H1 (cell line): ENCODE results near the gene ADM5. TPM values are rescaled to one million over a fixed set of nuclear protein-coding genes. Genes with fewer than 3 reads are reported as not detected.

Experiments used
- CTCF ChIA-PET: fragments of 300-600 bp; sonication (Branson Sonifier 250); formaldehyde crosslinking; loops from one replicate; lab custom pipeline; 2021; ENCODE audit not compliant: partially characterized antibody; lab: Charles Lee
- POLR2A ChIA-PET: fragments of 300-600 bp; sonication (Branson Sonifier 250); formaldehyde crosslinking; loops from one replicate; lab custom pipeline; 2021; ENCODE audit warnings: inconsistent platforms; ENCODE audit not compliant: partially characterized antibody; lab: Charles Lee
- DNase-seq, 2 experiments: peaks; one replicate each; pipeline versions ENCODE4 v3.0.0 to v3.0.0-alpha.2; 2010 to 2022; ENCODE audit warnings: low spot score in 2 of 2, low read depth in 1 of 2, mixed read lengths in 1 of 2
- FAIRE-seq: peaks from 2 replicates; lab custom pipeline; 2011; peaks lifted over from hg19 to GRCh38; lab: Jason Lieb, UNC
- H2AFZ ChIP-seq: 2 replicates; pipeline ENCODE4 v1.8.1; 2012; ENCODE audit warnings: low read length, inconsistent platforms
- H2AK5ac ChIP-seq: 2 replicates; pipeline ENCODE4 v1.6.1; 2013; ENCODE audit warnings: low read depth, low read length
- H2BK120ac ChIP-seq: replicated peaks from 2 replicates; pipeline ENCODE3; 2013; ENCODE audit warnings: low read depth, low read length, inconsistent platforms
- H2BK12ac ChIP-seq: 2 replicates; pipeline ENCODE4 v1.6.1; 2013; ENCODE audit warnings: low read depth, low read length
- H2BK15ac ChIP-seq: 2 replicates; pipeline ENCODE4 v1.6.1; 2013; ENCODE audit warnings: low read length
- H2BK20ac ChIP-seq: 2 replicates; pipeline ENCODE4 v1.6.1; 2013; ENCODE audit warnings: low read length
- H2BK5ac ChIP-seq: 2 replicates; pipeline ENCODE4 v1.6.1; 2013; ENCODE audit warnings: low read depth, low read length
- H3K14ac ChIP-seq: 2 replicates; pipeline ENCODE4 v1.6.1; 2013; ENCODE audit warnings: inconsistent platforms; ENCODE audit not compliant: insufficient read length
- H3K18ac ChIP-seq: 2 replicates; pipeline ENCODE4 v1.6.1; 2013; ENCODE audit warnings: low read length; ENCODE audit errors: extremely low read depth
- H3K23ac ChIP-seq: 2 replicates; pipeline ENCODE4 v1.6.1; 2013; ENCODE audit warnings: inconsistent platforms; ENCODE audit not compliant: insufficient read length
- H3K23me2 ChIP-seq: 2 replicates; pipeline ENCODE4 v1.6.1; 2013; ENCODE audit warnings: low read depth, low read length
- H3K27ac ChIP-seq: 2 replicates; pipeline ENCODE4 v1.6.1; 2011; ENCODE audit warnings: low read depth, low read length, inconsistent platforms
- H3K27me3 ChIP-seq, 4 experiments: replicated peaks in 1 of 4; 1 replicate in 1 of 4; 2 replicates in 3 of 4; pipeline versions ENCODE4 v1.6.1 to v1.8.1; 2011 to 2013; ENCODE audit warnings: low read length in 3 of 4, mild to moderate bottlenecking in 3 of 4, inconsistent platforms in 2 of 4, mixed read lengths in 2 of 4, moderate library complexity in 1 of 4; ENCODE audit not compliant: control insufficient read depth in 3 of 4, insufficient read depth in 3 of 4; ENCODE audit errors: extremely low read depth in 1 of 4
- H3K36me3 ChIP-seq, 4 experiments: 2 replicates each; pipeline versions ENCODE4 v1.6.1 to v1.8.1; 2011 to 2013; ENCODE audit warnings: mild to moderate bottlenecking in 4 of 4, low read length in 3 of 4, moderate library complexity in 2 of 4, control low read depth in 1 of 4, inconsistent platforms in 1 of 4; ENCODE audit not compliant: insufficient read depth in 4 of 4, control insufficient read depth in 2 of 4
- H3K4ac ChIP-seq: replicated peaks from 2 replicates; pipeline ENCODE3; 2013; ENCODE audit warnings: low read length, low read depth, mixed read lengths, inconsistent platforms; ENCODE audit not compliant: insufficient read length
- H3K4me1 ChIP-seq, 4 experiments: replicated peaks in 1 of 4; 1 replicate in 1 of 4; 2 replicates in 3 of 4; pipeline versions ENCODE4 v1.6.1 to v1.8.1; 2011 to 2013; ENCODE audit warnings: low read length in 3 of 4, inconsistent platforms in 2 of 4, mixed read lengths in 1 of 4; ENCODE audit not compliant: insufficient read depth in 4 of 4, control insufficient read depth in 3 of 4
- H3K4me2 ChIP-seq, 2 experiments: 2 replicates each; pipeline versions ENCODE4 v1.6.1 to v1.8.1; 2011 to 2013; ENCODE audit warnings: low read depth in 2 of 2, low read length in 2 of 2, control low read depth in 1 of 2, inconsistent platforms in 1 of 2, mild to moderate bottlenecking in 1 of 2; ENCODE audit not compliant: insufficient read depth in 1 of 2
- H3K4me3 ChIP-seq, 4 experiments: fragments of 200-600, 300-600 bp in 1 of 4; sonication (generic), shearing (Covaris generic), sonication (Bioruptor Twin) in 1 of 4; 2 replicates each; pipeline versions ENCODE4 v1.5.1 to v1.8.1; 2011 to 2016; ENCODE audit warnings: low read length in 4 of 4, low read depth in 3 of 4, control low read depth in 2 of 4, inconsistent platforms in 2 of 4, mild to moderate bottlenecking in 2 of 4, mixed read lengths in 1 of 4, moderate library complexity in 1 of 4; ENCODE audit not compliant: insufficient read depth in 2 of 4; ENCODE audit errors: extremely low read depth in 1 of 4
- H3K56ac ChIP-seq: replicated peaks from 2 replicates; pipeline ENCODE3; 2013; ENCODE audit warnings: low read depth, mild to moderate bottlenecking, mixed read lengths, low read length, inconsistent platforms; ENCODE audit not compliant: insufficient read length
- H3K79me1 ChIP-seq: 2 replicates; pipeline ENCODE4 v1.6.1; 2013; ENCODE audit warnings: low read depth, low read length, control low read depth
- H3K79me2 ChIP-seq, 2 experiments: 2 replicates each; pipeline versions ENCODE4 v1.6.1 to v1.8.1; 2012 to 2013; ENCODE audit warnings: low read length in 2 of 2, mild to moderate bottlenecking in 2 of 2, inconsistent platforms in 1 of 2; ENCODE audit not compliant: insufficient read depth in 2 of 2, control insufficient read depth in 1 of 2
- H3K9ac ChIP-seq, 4 experiments: replicated peaks in 1 of 4; 1 replicate in 1 of 4; 2 replicates in 3 of 4; pipeline versions ENCODE4 v1.6.1 to v1.8.1; 2011 to 2013; ENCODE audit warnings: low read depth in 3 of 4, low read length in 3 of 4, control low read depth in 2 of 4, mild to moderate bottlenecking in 2 of 4, moderate library complexity in 2 of 4, inconsistent platforms in 1 of 4; ENCODE audit errors: extremely low read depth in 1 of 4
- H3K9me3 ChIP-seq, 2 experiments: 2 replicates each; pipeline versions ENCODE4 v1.6.1 to v1.8.1; 2012 to 2013; ENCODE audit warnings: mild to moderate bottlenecking in 2 of 2, moderate library complexity in 2 of 2, control low read depth in 1 of 2, inconsistent platforms in 1 of 2, low read depth in 1 of 2, low read length in 1 of 2, mixed read lengths in 1 of 2; ENCODE audit not compliant: insufficient read depth in 2 of 2
- H4K20me1 ChIP-seq, 2 experiments: replicated peaks in 1 of 2; 2 replicates each; pipeline versions ENCODE3 to v1.8.1; 2011 to 2013; ENCODE audit warnings: inconsistent platforms in 2 of 2, low read length in 2 of 2, mild to moderate bottlenecking in 1 of 2; ENCODE audit not compliant: insufficient read depth in 2 of 2, control insufficient read depth in 1 of 2
- H4K5ac ChIP-seq: 2 replicates; pipeline ENCODE4 v1.6.1; 2013; ENCODE audit warnings: low read length, low read depth, mixed read lengths, inconsistent platforms; ENCODE audit not compliant: insufficient read length
- H4K8ac ChIP-seq: 2 replicates; pipeline ENCODE4 v1.8.0; 2013; ENCODE audit warnings: mild to moderate bottlenecking, moderate library complexity, low read length, inconsistent platforms; ENCODE audit not compliant: insufficient read depth; ENCODE audit errors: extremely low read depth
- H4K91ac ChIP-seq: replicated peaks from 2 replicates; pipeline ENCODE3; 2013; ENCODE audit warnings: low read length, mixed read lengths, inconsistent platforms; ENCODE audit not compliant: insufficient read length
- CHD2 ChIP-seq: IDR thresholded peaks from 2 replicates; pipeline ENCODE4 v1.6.1; 2012; ENCODE audit warnings: low read length, improper control_type of control experiment
- GTF2F1 ChIP-seq: IDR thresholded peaks from 2 replicates; pipeline ENCODE4 v1.6.1; 2012; ENCODE audit warnings: low read depth, low read length, improper control_type of control experiment, borderline replicate concordance
- KDM4A ChIP-seq: IDR thresholded peaks from one replicate; pipeline ENCODE4 v1.7.1; 2012; ENCODE audit warnings: low read depth, mild to moderate bottlenecking, moderate library complexity, low read length, inconsistent platforms; ENCODE audit not compliant: severe bottlenecking
- NANOG ChIP-seq: IDR thresholded peaks from 2 replicates; pipeline ENCODE4 v1.6.1; 2011; ENCODE audit warnings: low read length, low read depth, mild to moderate bottlenecking, inconsistent platforms; ENCODE audit not compliant: insufficient read depth, poor library complexity, severe bottlenecking
- RBBP5 ChIP-seq: IDR thresholded peaks from 2 replicates; pipeline ENCODE4 v1.7.1; 2012; ENCODE audit warnings: low read depth, mild to moderate bottlenecking, inconsistent platforms, low read length, moderate library complexity, borderline replicate concordance
- WGBS, 2 experiments: shearing (Covaris generic) in 1 of 2; methylation state at CpG; one replicate each; pipeline versions ENCODE4 v1.1.6 to v1.1.7; 2013 to 2015; ENCODE audit warnings: low lambda C conversion rate in 2 of 2, mixed read lengths in 2 of 2, inconsistent platforms in 1 of 2, low coverage in 1 of 2, missing lambda C conversion rate in 1 of 2; ENCODE audit not compliant: insufficient replicate concordance in 2 of 2, insufficient coverage in 1 of 2, insufficient read length in 1 of 2; ENCODE audit errors: extremely low coverage in 1 of 2, missing lambda C conversion rate in 1 of 2; 5-methylcytosine and 5-hydroxymethylcytosine counted together
- polyA plus RNA-seq, 7 experiments: library from polyadenylated mRNA; depleted of rRNA in 3 of 7; stranded (reverse) in 5 of 7; unstranded in 2 of 7; fragments of >200 nt in 5 of 7; fragments of 200-250 nt in 2 of 7; gene quantifications; 1 replicate in 5 of 7; 2 replicates in 1 of 7; 4 replicates in 1 of 7; pipeline versions ENCODE4 v1.2.1 to v1.2.3, GENCODE V29; 2011 to 2013; ENCODE audit warnings: missing spikeins in 2 of 7, mixed read lengths in 2 of 7
- total RNA-seq: library from RNA; stranded (reverse); fragmentation: NEBNext Ultra II Directional; extraction: Animal tissue kit (Norgen Biotek cat#: 25700); gene quantifications from 2 replicates; pipeline ENCODE4 v1.2.1, GENCODE V29; 2021
- TF ChIP-seq, protein P1 (sequence below), 3 experiments: IDR thresholded peaks; 1 replicate in 2 of 3; 2 replicates in 1 of 3; pipeline versions ENCODE4 v1.5.1 to v1.6.1; 2011; ENCODE audit warnings: low read length in 3 of 3, mild to moderate bottlenecking in 3 of 3, inconsistent platforms in 2 of 3, low read depth in 1 of 3, moderate library complexity in 1 of 3; ENCODE audit not compliant: insufficient read depth in 1 of 3; ENCODE audit errors: control extremely low read depth in 1 of 3
- TF ChIP-seq, protein P2 (sequence below): IDR thresholded peaks from 2 replicates; pipeline ENCODE4 v1.6.1; 2012; ENCODE audit warnings: inconsistent platforms

ADM5 gene
- total and polyA plus RNA-seq, 2 of the 8 experiments (the other 6 are each of a cell fraction or from before 2014, with no cell fraction given) = 2.5 to 2.6 TPM

DNA sequence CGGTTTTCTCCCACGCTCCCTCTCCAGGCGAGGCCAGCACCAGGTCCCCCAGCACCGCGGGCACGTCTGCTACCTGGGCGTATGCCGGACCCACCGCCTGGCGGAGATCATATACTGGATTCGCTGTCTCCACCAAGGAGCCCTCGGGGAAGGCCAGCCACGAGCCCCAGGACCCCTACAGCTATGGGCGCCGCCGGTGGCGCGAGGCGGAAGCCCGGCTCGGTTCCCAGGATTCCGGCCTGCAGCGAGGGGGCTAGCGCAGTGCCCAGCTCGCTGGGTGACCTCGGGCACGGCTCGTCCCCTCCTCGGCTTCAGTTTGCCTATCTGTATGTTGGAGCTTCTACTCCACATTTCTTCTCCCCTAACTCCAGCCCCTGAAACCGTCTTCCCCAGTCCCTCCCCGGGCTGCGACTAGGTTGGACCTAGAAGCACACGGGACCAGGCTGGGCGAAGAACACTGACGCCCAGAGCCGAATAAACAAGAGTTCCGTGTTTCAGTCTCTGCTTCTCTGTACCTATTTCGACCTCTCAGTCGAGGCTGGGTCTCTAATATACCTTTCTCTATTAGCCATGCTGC lies 773 bp downstream of the ADM5 start:
- DNase-seq = no peak
- Histone ChIP-seq H3K4me2 (peak overlapping the region; percentile 93 to 99), H3K56ac (peak overlapping the region; percentile 63), H3K9me3 (no peaks in the 10 kb centered on the region), H2BK12ac (0 out of 2 replicates have a peak overlapping the region, but pooled peaks have one; percentile 60), H3K79me2 (peaks cover 0 to 12% of the 10 kb centered on the region in 2 experiments; a peak in 1 of 4 replicates), H4K8ac (no peak overlapping the region), H2BK20ac (no peak overlapping the region), H3K79me1 (peaks cover 6% of the 10 kb centered on the region; the same call in 1 of the 2 replicates), H3K36me3 (peaks cover 10 to 31% (median 18%) of the 10 kb centered on the region in 4 experiments), H3K4me3 (peak overlapping the region; percentile 88 to 94 (median 92)), H3K23me2 (peaks cover 20% of the 10 kb centered on the region), H3K23ac (no peak overlapping the region), H3K27ac (peak overlapping the region; percentile 57; the same call in 1 of the 2 replicates), H3K14ac (no peak overlapping the region), H3K4ac (peak overlapping the region; percentile 94), H2BK120ac (peak overlapping the region; percentile 10), H2AK5ac (no peak overlapping the region; the same call in 1 of the 2 replicates), H4K5ac (no peak overlapping the region), H2AFZ (no peak overlapping the region), H4K20me1 (peaks cover 7 to 25% of the 10 kb centered on the region in 2 experiments), H3K18ac (peak overlapping the region; percentile 68), H3K4me1 (peaks cover 0 to 25% (median 13%) of the 10 kb centered on the region in 4 experiments; a peak in 6 of 7 replicates), H2BK5ac (peak overlapping the region; percentile 84), H3K27me3 (no peaks in the 10 kb centered on the region), H4K91ac (no peak overlapping the region), H3K9ac (peak overlapping the region; percentile 52 to 91 (median 84)), H2BK15ac (peak overlapping the region; percentile 72; the same call in 1 of the 2 replicates)
- ChIA-PET CTCF (interaction anchor here (0.6 to 3.4 kb wide), 12 partner anchors 9 to 160 kb away, joined by 3 to 11 read pairs (median 4); partner anchors contain the start of genes IRF3 and PTOV1), POLR2A (interaction anchor here (0.5 to 12.2 kb wide), 38 partner anchors 10 to 194 kb away, joined by 3 to 168 read pairs (median 4); partner anchors contain the start of genes AKT1S1, AP2A1, BCL2L12 and FUZ)
- no peak for FAIRE-seq
- WGBS, 2 experiments = 2% methylated on average over 39 of the region's 39 CpGs; no CpG with 5 or more reads in 1 of the 2 experiments
- TF ChIP-seq CHD2 (no peak), NANOG (no peak), KDM4A (peak; percentile 49), RBBP5 (no peak), GTF2F1 (no peak)
- TF ChIP-seq, protein P1, sequence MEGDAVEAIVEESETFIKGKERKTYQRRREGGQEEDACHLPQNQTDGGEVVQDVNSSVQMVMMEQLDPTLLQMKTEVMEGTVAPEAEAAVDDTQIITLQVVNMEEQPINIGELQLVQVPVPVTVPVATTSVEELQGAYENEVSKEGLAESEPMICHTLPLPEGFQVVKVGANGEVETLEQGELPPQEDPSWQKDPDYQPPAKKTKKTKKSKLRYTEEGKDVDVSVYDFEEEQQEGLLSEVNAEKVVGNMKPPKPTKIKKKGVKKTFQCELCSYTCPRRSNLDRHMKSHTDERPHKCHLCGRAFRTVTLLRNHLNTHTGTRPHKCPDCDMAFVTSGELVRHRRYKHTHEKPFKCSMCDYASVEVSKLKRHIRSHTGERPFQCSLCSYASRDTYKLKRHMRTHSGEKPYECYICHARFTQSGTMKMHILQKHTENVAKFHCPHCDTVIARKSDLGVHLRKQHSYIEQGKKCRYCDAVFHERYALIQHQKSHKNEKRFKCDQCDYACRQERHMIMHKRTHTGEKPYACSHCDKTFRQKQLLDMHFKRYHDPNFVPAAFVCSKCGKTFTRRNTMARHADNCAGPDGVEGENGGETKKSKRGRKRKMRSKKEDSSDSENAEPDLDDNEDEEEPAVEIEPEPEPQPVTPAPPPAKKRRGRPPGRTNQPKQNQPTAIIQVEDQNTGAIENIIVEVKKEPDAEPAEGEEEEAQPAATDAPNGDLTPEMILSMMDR (IDR thresholded peaks at IDR 0.05; ENCODE audit: control extremely low read depth in 1 of 3, insufficient read depth in 1 of 3, low read depth in 1 of 3, low read length in 3 of 3) = no peak
- TF ChIP-seq, protein P2, sequence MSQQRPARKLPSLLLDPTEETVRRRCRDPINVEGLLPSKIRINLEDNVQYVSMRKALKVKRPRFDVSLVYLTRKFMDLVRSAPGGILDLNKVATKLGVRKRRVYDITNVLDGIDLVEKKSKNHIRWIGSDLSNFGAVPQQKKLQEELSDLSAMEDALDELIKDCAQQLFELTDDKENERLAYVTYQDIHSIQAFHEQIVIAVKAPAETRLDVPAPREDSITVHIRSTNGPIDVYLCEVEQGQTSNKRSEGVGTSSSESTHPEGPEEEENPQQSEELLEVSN = 0 out of 2 replicates have a peak, but pooled peaks have one; percentile 20
